Activated CD4-positive, alpha-beta T cell treated with anti-CD3 and anti-CD28 coated beads for 48 hours (primary cell): Measurements from ENCODE around the gene GMDS.

Experiments
- DNase-seq: peaks from one replicate; pipeline ENCODE4 v3.0.0-alpha.2; 2020

The GMDS gene

GRCh38 chr6:1575210-1576041 is 670.0 kb downstream of the GMDS start:
- no peak for DNase-seq

- DNase-seq: no peak
Observed at GRCh38 chr6:1574890-1575209, 670.6 kb downstream of the GMDS start.

DNA sequence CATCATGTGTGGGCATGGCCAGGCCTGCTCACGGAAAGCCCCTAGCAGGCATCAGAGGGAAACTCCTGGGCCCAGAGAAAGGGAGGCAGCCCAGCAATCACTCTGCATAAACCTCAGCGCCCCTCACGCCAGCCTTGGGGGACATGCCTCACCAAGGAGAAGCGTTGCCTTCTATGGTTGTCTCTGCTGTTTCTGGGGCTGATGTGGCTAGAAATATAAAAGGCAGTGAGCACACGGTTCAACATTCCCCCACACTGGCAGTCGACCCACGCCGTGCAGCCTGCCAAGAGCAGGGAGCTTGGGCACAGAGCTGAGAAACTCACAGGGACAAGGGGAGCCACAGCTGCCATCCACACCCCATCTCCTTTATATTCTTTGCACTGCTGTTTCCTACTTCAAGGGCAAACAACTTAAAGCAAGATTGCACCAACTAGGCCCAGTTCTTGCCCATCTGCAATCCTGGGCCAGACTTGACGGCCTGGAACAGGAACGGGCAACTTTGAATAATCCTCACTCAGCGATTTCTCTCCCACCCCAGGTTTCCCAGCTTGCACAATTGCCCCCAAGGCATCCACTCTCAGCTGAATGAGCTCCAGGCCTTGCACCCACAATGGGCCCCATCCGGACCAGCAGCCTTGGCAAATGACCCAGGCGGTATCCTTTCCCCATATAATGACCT is 671.2 kb downstream of the GMDS start:
- DNase-seq: no peak
